Pons (tissue), 1 donor: ENCODE results near the gene SLC41A3.
"Not testable (repeated sequence)": the region's sequence is repeated elsewhere in the genome, so short reads cannot be mapped to it uniquely, and the experiment has no call there.

Source experiments
- DNase-seq: peaks from one replicate; pipeline ENCODE4 v3.0.0-alpha.2; 2016; ENCODE audit warnings: low spot score

The SLC41A3 gene

GRCh38 chr3:126082362-126083137, 1.4 kb downstream of the SLC41A3 start:
- no peak for DNase-seq

GRCh38 chr3:126081618-126082361, 2.1 kb downstream of the SLC41A3 start:
- no peak for DNase-seq

GRCh38 chr3:126080970-126081369, 3.0 kb downstream of the SLC41A3 start:
- DNase-seq, result no peak

GRCh38 chr3:126078866-126079265, 5.1 kb downstream of the SLC41A3 start:
- no peak for DNase-seq

- DNase-seq, result no peak
Observed at GRCh38 chr3:126077754-126078153, 6.2 kb downstream of the SLC41A3 start.

GRCh38 chr3:126076140-126076539, 7.8 kb downstream of the SLC41A3 start:
- no peak for DNase-seq

- no peak for DNase-seq
Observed at GRCh38 chr3:126070146-126070545, 13.8 kb downstream of the SLC41A3 start.

- DNase-seq, result no peak
Observed at GRCh38 chr3:126067959-126068358, 16.0 kb downstream of the SLC41A3 start.

GRCh38 chr3:126066676-126067075, 17.2 kb downstream of the SLC41A3 start:
- not testable (repeated sequence) for DNase-seq

GRCh38 chr3:126065876-126066275, 18.0 kb downstream of the SLC41A3 start:
- DNase-seq, result no peak

- no peak for DNase-seq
Observed at GRCh38 chr3:126064627-126065258, 19.2 kb downstream of the SLC41A3 start.

- no peak for DNase-seq
Observed at GRCh38 chr3:126063358-126063965, 20.5 kb downstream of the SLC41A3 start.

GRCh38 chr3:126061301-126062032, 22.5 kb downstream of the SLC41A3 start:
- DNase-seq, result no peak

- DNase-seq, result no peak
Observed at GRCh38 chr3:126060613-126061145, 23.2 kb downstream of the SLC41A3 start.

GRCh38 chr3:126058666-126059065, 25.3 kb downstream of the SLC41A3 start:
- no peak for DNase-seq

GRCh38 chr3:126057936-126058335, 26.0 kb downstream of the SLC41A3 start:
- no peak for DNase-seq

GRCh38 chr3:126057501-126057819, 26.5 kb downstream of the SLC41A3 start:
- DNase-seq, result no peak

GRCh38 chr3:126056681-126057500, 27.0 kb downstream of the SLC41A3 start:
- DNase-seq, result peak; percentile 57

- no peak for DNase-seq
Observed at GRCh38 chr3:126056088-126056487, 27.8 kb downstream of the SLC41A3 start.

- no peak for DNase-seq
Observed at GRCh38 chr3:126054870-126055269, 29.1 kb downstream of the SLC41A3 start.
